Measurements from ENCODE around the gene FAM3C. TPM values are rescaled to one million over a fixed set of nuclear protein-coding genes. Genes with fewer than 3 reads are reported as not detected.

Gene FAM3C
- total RNA-seq, 2 donors from 2014 or later, result 46.3 to 57.7 TPM

GRCh38 chr7:121376979-121377378, 19.1 kb downstream of the FAM3C start:
- Histone ChIP-seq H3K27me3 (no peaks in the 10 kb centered on the region), H3K4me1 (no peaks in the 10 kb centered on the region), H3K9me3 (no peaks in the 10 kb centered on the region), H3K4me3 (no peak overlapping the region), H3K36me3 (no peaks in the 10 kb centered on the region), H3K27ac (no peak overlapping the region), H3K9ac (ENCODE audit: low read depth in 2 of 2, low read length in 2 of 2) (no peak overlapping the region)
- DNase-seq, result no peak
- TF ChIP-seq CTCF (IDR thresholded peaks at IDR 0.05), result no peak
- intact Hi-C loops (cut with DNase I), result no loop called here

- Histone ChIP-seq H3K36me3 (no peaks in the 10 kb centered on the region), H3K9ac (ENCODE audit: low read depth in 2 of 2, low read length in 2 of 2) (no peak overlapping the region), H3K4me3 (no peak overlapping the region), H3K9me3 (no peaks in the 10 kb centered on the region), H3K27ac (no peak overlapping the region), H3K27me3 (no peaks in the 10 kb centered on the region), H3K4me1 (no peaks in the 10 kb centered on the region)
- no peak for TF ChIP-seq CTCF (IDR thresholded peaks at IDR 0.05)
- intact Hi-C loops (cut with DNase I), result no loop called here
- no peak for DNase-seq
Observed at GRCh38 chr7:121373177-121373576, 22.9 kb downstream of the FAM3C start.

- no peaks in the 10 kb centered on the region for H3K27me3 ChIP-seq
- no peaks in the 10 kb centered on the region for H3K4me1 ChIP-seq
- H3K9ac ChIP-seq (ENCODE audit: low read depth in 2 of 2, low read length in 2 of 2), result no peak overlapping the region
- no peaks in the 10 kb centered on the region for H3K36me3 ChIP-seq
- intact Hi-C loops (cut with DNase I), result no loop called here
- no peak overlapping the region for H3K4me3 ChIP-seq
- no peak for TF ChIP-seq CTCF (IDR thresholded peaks at IDR 0.05)
- H3K27ac ChIP-seq, result no peak overlapping the region
- H3K9me3 ChIP-seq, result no peaks in the 10 kb centered on the region
- no peak for DNase-seq
Observed at GRCh38 chr7:121372376-121373010, 23.6 kb downstream of the FAM3C start.

- no peak for DNase-seq
- intact Hi-C loops (cut with DNase I), result no loop called here
- Histone ChIP-seq H3K9ac (ENCODE audit: low read depth in 2 of 2, low read length in 2 of 2) (no peak overlapping the region), H3K27me3 (no peaks in the 10 kb centered on the region), H3K27ac (no peak overlapping the region), H3K4me3 (no peak overlapping the region), H3K4me1 (no peaks in the 10 kb centered on the region), H3K9me3 (no peaks in the 10 kb centered on the region), H3K36me3 (no peaks in the 10 kb centered on the region)
- TF ChIP-seq CTCF (IDR thresholded peaks at IDR 0.05), result no peak
Observed at GRCh38 chr7:121371883-121372282, 24.2 kb downstream of the FAM3C start.

- Histone ChIP-seq H3K9ac (ENCODE audit: low read depth in 2 of 2, low read length in 2 of 2) (no peak overlapping the region), H3K27me3 (no peaks in the 10 kb centered on the region), H3K27ac (no peak overlapping the region), H3K9me3 (no peaks in the 10 kb centered on the region), H3K4me1 (no peaks in the 10 kb centered on the region), H3K36me3 (no peaks in the 10 kb centered on the region), H3K4me3 (no peak overlapping the region)
- intact Hi-C loops (cut with DNase I), result no loop called here
- DNase-seq, result no peak
- TF ChIP-seq CTCF (IDR thresholded peaks at IDR 0.05), result no peak
Observed at GRCh38 chr7:121371367-121371766, 24.7 kb downstream of the FAM3C start.
